ENCODE data around the gene RASSF9.

DNA sequence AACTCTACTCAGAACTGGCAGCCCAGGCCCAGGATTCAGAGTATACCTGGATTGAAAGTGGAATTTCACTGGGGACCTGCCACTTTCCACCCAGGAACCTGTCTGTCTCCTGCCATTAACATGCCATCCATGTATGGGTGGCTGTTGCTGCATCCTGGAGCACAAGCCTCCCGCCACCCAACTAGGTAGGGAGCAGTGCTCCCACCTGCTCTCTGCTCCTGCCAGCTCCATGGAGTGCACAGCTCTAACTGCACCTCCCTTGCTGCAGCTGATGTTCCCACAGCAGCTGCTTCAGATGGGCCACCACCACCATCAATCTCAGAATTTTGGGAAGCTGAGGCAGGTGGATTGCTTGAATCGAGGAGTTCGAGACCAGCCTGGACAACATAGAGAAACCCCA, 20.8 kb upstream of the RASSF9 start:
- TF ChIP-seq POLR2A (IDR thresholded peaks at IDR 0.05) = no peak
- no peak for TF ChIP-seq CTCF (IDR thresholded peaks at IDR 0.05)
